ENCODE data around the gene RNF144A. TPM values are rescaled to one million over a fixed set of nuclear protein-coding genes. Genes with fewer than 3 reads are reported as not detected.

Gene RNF144A
- total RNA-seq, 1 experiment from 2014 or later: 10.6 TPM

DNA sequence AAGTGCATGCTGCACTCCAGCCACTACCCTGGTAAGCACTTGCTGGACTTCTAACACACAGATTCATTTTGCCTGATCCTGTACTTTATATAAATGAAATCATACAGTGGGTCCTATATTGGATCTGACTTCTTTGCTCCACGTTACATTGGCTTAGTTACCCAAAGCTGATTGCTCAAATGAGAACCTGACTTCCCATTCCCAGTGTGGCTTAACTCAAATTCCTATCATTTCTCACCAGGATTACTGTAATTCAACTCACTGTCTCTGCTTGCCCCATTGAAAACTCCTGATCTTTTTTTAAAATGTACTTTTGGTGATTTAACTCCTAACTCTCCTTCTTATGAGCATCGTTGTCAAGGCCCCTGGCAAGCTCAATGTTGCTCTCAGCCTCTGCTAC lies 38.2 kb upstream of the RNF144A start:
- Histone ChIP-seq H3K9ac (ENCODE audit: extremely low read depth, insufficient read length, low read length) (no peak overlapping the region), H3K79me1 (ENCODE audit: insufficient read depth, low read depth, low read length, poor library complexity, severe bottlenecking) (no peaks in the 10 kb centered on the region), H4K20me1 (ENCODE audit: control insufficient read depth, insufficient read depth, insufficient read length) (no peaks in the 10 kb centered on the region), H2AK5ac (ENCODE audit: insufficient read length, low read length) (no peak overlapping the region), H3K14ac (ENCODE audit: insufficient read depth, low read length) (no peak overlapping the region), H3K27ac (ENCODE audit: insufficient read length, low read depth, low read length) (no peak overlapping the region), H3K56ac (ENCODE audit: insufficient read length, low read depth, low read length) (no peak overlapping the region), H2BK15ac (ENCODE audit: low read depth, low read length) (no peak overlapping the region), H3K4ac (ENCODE audit: low read depth, low read length) (no peak overlapping the region), H2BK20ac (ENCODE audit: low read depth, low read length, poor library complexity, severe bottlenecking) (no peak overlapping the region), H2BK120ac (ENCODE audit: low read depth, low read length, poor library complexity, severe bottlenecking) (no peak overlapping the region), H2AFZ (ENCODE audit: low read length) (no peak overlapping the region), H4K5ac (ENCODE audit: insufficient read length, low read depth, low read length) (no peak overlapping the region), H2BK12ac (ENCODE audit: insufficient read length, low read depth, low read length) (no peak overlapping the region), H4K8ac (replicated peaks; ENCODE audit: insufficient read length, low read depth, low read length) (no peak overlapping the region), H3K9me3 (ENCODE audit: control insufficient read depth, low read depth, low read length) (peaks cover 8% of the 10 kb centered on the region), H3K23ac (ENCODE audit: insufficient read length, low read depth, low read length) (no peak overlapping the region), H3K79me2 (ENCODE audit: insufficient read depth, low read length) (no peaks in the 10 kb centered on the region), H2BK5ac (ENCODE audit: insufficient read length, low read length) (no peak overlapping the region), H3T11ph (ENCODE audit: low read length) (no peak overlapping the region), H3K27me3 (ENCODE audit: insufficient read depth, low read length) (no peaks in the 10 kb centered on the region), H3K4me2 (ENCODE audit: insufficient read depth, insufficient read length, low read length) (no peak overlapping the region), H4K91ac (ENCODE audit: insufficient read length, low read depth, low read length) (no peak overlapping the region), H3K4me1 (ENCODE audit: insufficient read depth, low read length) (no peaks in the 10 kb centered on the region), H3K18ac (ENCODE audit: insufficient read length, low read depth, low read length) (no peak overlapping the region), H3K23me2 (ENCODE audit: insufficient read length, low read depth, low read length, poor library complexity, severe bottlenecking) (no peaks in the 10 kb centered on the region)
- TF ChIP-seq, protein P1, sequence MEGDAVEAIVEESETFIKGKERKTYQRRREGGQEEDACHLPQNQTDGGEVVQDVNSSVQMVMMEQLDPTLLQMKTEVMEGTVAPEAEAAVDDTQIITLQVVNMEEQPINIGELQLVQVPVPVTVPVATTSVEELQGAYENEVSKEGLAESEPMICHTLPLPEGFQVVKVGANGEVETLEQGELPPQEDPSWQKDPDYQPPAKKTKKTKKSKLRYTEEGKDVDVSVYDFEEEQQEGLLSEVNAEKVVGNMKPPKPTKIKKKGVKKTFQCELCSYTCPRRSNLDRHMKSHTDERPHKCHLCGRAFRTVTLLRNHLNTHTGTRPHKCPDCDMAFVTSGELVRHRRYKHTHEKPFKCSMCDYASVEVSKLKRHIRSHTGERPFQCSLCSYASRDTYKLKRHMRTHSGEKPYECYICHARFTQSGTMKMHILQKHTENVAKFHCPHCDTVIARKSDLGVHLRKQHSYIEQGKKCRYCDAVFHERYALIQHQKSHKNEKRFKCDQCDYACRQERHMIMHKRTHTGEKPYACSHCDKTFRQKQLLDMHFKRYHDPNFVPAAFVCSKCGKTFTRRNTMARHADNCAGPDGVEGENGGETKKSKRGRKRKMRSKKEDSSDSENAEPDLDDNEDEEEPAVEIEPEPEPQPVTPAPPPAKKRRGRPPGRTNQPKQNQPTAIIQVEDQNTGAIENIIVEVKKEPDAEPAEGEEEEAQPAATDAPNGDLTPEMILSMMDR (conservative IDR thresholded peaks at IDR 0.05): no peak
- Mint-ChIP-seq H3K27ac (no peak overlapping the region), H3K9me3 (peaks cover 21 to 27% of the 10 kb centered on the region in 2 experiments), H3K27me3 (ENCODE audit: low read depth) (peaks cover 5% of the 10 kb centered on the region), H3K4me1 (no peaks in the 10 kb centered on the region), H3K4me3 (no peak overlapping the region), H3K36me3 (ENCODE audit: insufficient read depth in 1 of 3, low read depth in 3 of 3) (peaks cover 3 to 19% (median 3%) of the 10 kb centered on the region in 3 experiments; a peak in 6 of 7 replicates)
- no CpG with 5 or more reads among the region's 2 CpGs for WGBS (ENCODE audit: extremely low coverage, insufficient read length, low lambda C conversion rate)
- DNase-seq: no peak

All from H9 (cell line).